ENCODE results near the gene C4orf36.

DNA sequence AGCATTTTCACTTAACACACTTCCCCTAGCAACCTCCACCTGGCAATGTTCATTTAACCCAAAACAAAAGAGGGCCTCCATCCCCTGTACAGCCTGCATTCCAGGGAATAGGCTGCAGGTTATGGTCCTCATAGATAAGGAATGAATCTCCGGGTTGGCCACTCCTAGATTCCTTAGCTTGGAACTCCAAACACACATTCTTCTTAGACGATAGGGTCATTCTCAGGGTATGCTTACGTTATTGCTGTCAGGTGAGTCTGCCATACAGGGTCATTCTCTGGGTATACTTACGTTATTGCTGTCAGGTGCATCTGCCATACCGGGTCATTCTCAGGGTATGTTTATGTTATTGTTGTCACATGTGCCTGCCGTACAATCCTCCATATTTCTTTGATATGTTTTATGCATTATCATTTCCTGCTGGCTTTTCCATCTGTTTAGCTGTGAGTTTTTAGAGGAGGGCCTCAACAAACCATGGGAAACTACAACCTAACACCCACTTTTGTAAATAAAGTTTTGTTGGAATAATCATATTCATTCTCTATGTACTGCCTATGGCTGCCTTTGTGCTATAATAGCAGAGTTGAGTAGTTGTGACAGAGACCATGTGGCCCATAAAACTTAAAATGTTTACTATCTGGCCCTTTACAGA lies 34.3 kb upstream of the C4orf36 start:
- TF ChIP-seq POLR2AphosphoS5 (IDR thresholded peaks at IDR 0.05): no peak
- TF ChIP-seq, protein P1, sequence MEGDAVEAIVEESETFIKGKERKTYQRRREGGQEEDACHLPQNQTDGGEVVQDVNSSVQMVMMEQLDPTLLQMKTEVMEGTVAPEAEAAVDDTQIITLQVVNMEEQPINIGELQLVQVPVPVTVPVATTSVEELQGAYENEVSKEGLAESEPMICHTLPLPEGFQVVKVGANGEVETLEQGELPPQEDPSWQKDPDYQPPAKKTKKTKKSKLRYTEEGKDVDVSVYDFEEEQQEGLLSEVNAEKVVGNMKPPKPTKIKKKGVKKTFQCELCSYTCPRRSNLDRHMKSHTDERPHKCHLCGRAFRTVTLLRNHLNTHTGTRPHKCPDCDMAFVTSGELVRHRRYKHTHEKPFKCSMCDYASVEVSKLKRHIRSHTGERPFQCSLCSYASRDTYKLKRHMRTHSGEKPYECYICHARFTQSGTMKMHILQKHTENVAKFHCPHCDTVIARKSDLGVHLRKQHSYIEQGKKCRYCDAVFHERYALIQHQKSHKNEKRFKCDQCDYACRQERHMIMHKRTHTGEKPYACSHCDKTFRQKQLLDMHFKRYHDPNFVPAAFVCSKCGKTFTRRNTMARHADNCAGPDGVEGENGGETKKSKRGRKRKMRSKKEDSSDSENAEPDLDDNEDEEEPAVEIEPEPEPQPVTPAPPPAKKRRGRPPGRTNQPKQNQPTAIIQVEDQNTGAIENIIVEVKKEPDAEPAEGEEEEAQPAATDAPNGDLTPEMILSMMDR (IDR thresholded peaks at IDR 0.05): no peak
- no peak for TF ChIP-seq EP300 (IDR thresholded peaks at IDR 0.05)
